Endodermal cell (in vitro differentiated cells): Measurements from ENCODE around the gene TMEM231. TPM values are rescaled to one million over a fixed set of nuclear protein-coding genes. Genes with fewer than 3 reads are reported as not detected.
A peak's percentile ranks its signal among the peaks of the same experiment; 100 is the strongest.

ENCODE experiments used
- DNase-seq: peaks from one replicate; pipeline ENCODE4 v3.0.0-alpha.2; 2017
- H3K27ac ChIP-seq: 2 replicates; pipeline ENCODE4 v1.5.1; 2013; ENCODE audit warnings: mild to moderate bottlenecking, low read depth, low read length, moderate library complexity
- H3K27me3 ChIP-seq: 2 replicates; pipeline ENCODE4 v1.6.1; 2013; ENCODE audit warnings: mild to moderate bottlenecking, low read length, moderate library complexity; ENCODE audit not compliant: insufficient read depth, control insufficient read depth, poor library complexity, severe bottlenecking
- H3K36me3 ChIP-seq: 2 replicates; pipeline ENCODE4 v1.7.0; 2013; ENCODE audit warnings: mild to moderate bottlenecking, low read length, moderate library complexity; ENCODE audit not compliant: control insufficient read depth, insufficient read depth
- H3K4me1 ChIP-seq: one replicate; pipeline ENCODE4 v1.7.0; 2013; ENCODE audit warnings: low read length; ENCODE audit not compliant: control insufficient read depth, insufficient read depth
- H3K4me3 ChIP-seq: 2 replicates; pipeline ENCODE4 v1.5.1; 2013; ENCODE audit warnings: mild to moderate bottlenecking, low read length, moderate library complexity
- H3K9ac ChIP-seq: 2 replicates; pipeline ENCODE4 v1.6.1; 2013; ENCODE audit warnings: mild to moderate bottlenecking, low read length, moderate library complexity; ENCODE audit not compliant: poor library complexity, severe bottlenecking; ENCODE audit errors: extremely low read depth
- H3K9me3 ChIP-seq: 2 replicates; pipeline ENCODE4 v1.6.1; 2013; ENCODE audit warnings: mild to moderate bottlenecking, low read length, moderate library complexity; ENCODE audit not compliant: control insufficient read depth
- H3K27ac Mint-ChIP-seq: 2 replicates; pipeline ENCODE4 v1.8.0; 2020; ENCODE audit warnings: mixed read lengths
- H3K27me3 Mint-ChIP-seq: 2 replicates; pipeline ENCODE4 v1.8.0; 2021; ENCODE audit warnings: mild to moderate bottlenecking, mixed read lengths; ENCODE audit not compliant: insufficient read depth
- H3K36me3 Mint-ChIP-seq: 2 replicates; pipeline ENCODE4 v1.8.0; 2020; ENCODE audit warnings: low read depth, mixed read lengths
- H3K4me1 Mint-ChIP-seq: 2 replicates; pipeline ENCODE4 v1.8.0; 2020; ENCODE audit warnings: mixed read lengths
- H3K4me3 Mint-ChIP-seq: 2 replicates; pipeline ENCODE4 v1.8.0; 2020; ENCODE audit warnings: mild to moderate bottlenecking, moderate library complexity, mixed read lengths
- H3K9me3 Mint-ChIP-seq: 2 replicates; pipeline ENCODE4 v1.8.0; 2020; ENCODE audit warnings: mild to moderate bottlenecking, mixed read lengths
- CTCF ChIP-seq: fragments of 200-600 bp; sonication (generic); conservative IDR thresholded peaks from 2 replicates; pipeline ENCODE4 v1.5.0; 2021; ENCODE audit warnings: antibody characterized with exemption, mild to moderate bottlenecking
- WGBS, 2 experiments: methylation state at CpG; one replicate each; pipeline versions ENCODE4 v1.1.5 to v1.1.7; 2013; ENCODE audit warnings: missing lambda C conversion rate in 2 of 2, mixed read lengths in 1 of 2; ENCODE audit not compliant: insufficient coverage in 1 of 2, insufficient read length in 1 of 2; 5-methylcytosine and 5-hydroxymethylcytosine counted together
- total RNA-seq, 2 donors: library from RNA; stranded (reverse); fragmentation: NEBNext Ultra II Directional in 1 of 2; extraction: Animal tissue kit (Norgen Biotek cat#: 25700) in 1 of 2; gene quantifications; 2 replicates in 1 of 2; 3 replicates in 1 of 2; pipeline ENCODE4 v1.2.1, GENCODE V29; 2021

The TMEM231 gene
- total RNA-seq, 2 donors from 2014 or later, result 11.9 to 15.7 TPM

- Mint-ChIP-seq H3K9me3 (no peaks in the 10 kb centered on the region), H3K4me1 (peaks cover 8% of the 10 kb centered on the region), H3K27ac (no peak overlapping the region), H3K27me3 (no peaks in the 10 kb centered on the region), H3K4me3 (peak overlapping the region; percentile 84), H3K36me3 (no peaks in the 10 kb centered on the region)
- no peak for DNase-seq
- no peak overlapping the region for H3K9ac ChIP-seq
- no peaks in the 10 kb centered on the region for H3K36me3 ChIP-seq
- H3K9me3 ChIP-seq, result no peaks in the 10 kb centered on the region
- H3K4me3 ChIP-seq, result peak overlapping the region; percentile 94
- H3K27me3 ChIP-seq, result no peaks in the 10 kb centered on the region
- H3K4me1 ChIP-seq, result no peaks in the 10 kb centered on the region
- TF ChIP-seq CTCF, result no peak
- 52 to 78% methylated on average over 8 to 15 of the region's 16 CpGs for WGBS, 2 experiments
- no peak overlapping the region for H3K27ac ChIP-seq
Observed at GRCh38 chr16:75556431-75556950, 439 bp upstream of the TMEM231 start.

GRCh38 chr16:75555213-75555706 is 792 bp downstream of the TMEM231 start:
- peaks cover 8% of the 10 kb centered on the region for H3K4me1 Mint-ChIP-seq
- no peak for TF ChIP-seq CTCF
- Histone ChIP-seq H3K27me3 (no peaks in the 10 kb centered on the region), H3K36me3 (no peaks in the 10 kb centered on the region), H3K4me3 (peak overlapping the region; percentile 94), H3K9ac (peak overlapping the region; percentile 66), H3K4me1 (no peaks in the 10 kb centered on the region), H3K27ac (peak overlapping the region; percentile 78), H3K9me3 (no peaks in the 10 kb centered on the region)
- H3K36me3 Mint-ChIP-seq, result no peaks in the 10 kb centered on the region
- H3K4me3 Mint-ChIP-seq, result peak overlapping the region; percentile 84
- no peaks in the 10 kb centered on the region for H3K27me3 Mint-ChIP-seq
- peak; percentile 97 for DNase-seq
- no peaks in the 10 kb centered on the region for H3K9me3 Mint-ChIP-seq
- 0 to 1% methylated on average over 24 to 26 of the region's 26 CpGs for WGBS, 2 experiments
- H3K27ac Mint-ChIP-seq, result peak overlapping the region; percentile 96

DNA sequence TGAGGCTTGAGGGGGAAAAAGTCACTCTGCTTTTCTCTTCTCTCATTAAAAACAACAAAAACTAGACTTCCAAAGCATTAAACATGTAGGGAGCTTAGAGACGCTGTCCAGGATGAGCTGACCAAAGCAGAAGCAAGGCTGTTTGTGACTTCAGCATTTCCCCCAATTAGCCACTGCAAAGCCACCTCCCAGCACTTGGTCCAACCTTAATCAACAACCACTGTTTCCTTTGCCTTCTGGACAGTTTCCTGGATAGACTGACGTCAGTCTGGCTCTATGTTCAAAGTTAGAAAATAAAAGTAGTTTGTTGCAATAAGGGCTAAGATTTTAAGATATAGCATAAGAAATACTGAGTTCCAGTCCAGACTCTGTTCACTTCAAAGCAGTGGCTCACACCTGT is 3.1 kb downstream of the TMEM231 start:
- H3K36me3 Mint-ChIP-seq, result no peaks in the 10 kb centered on the region
- Histone ChIP-seq H3K4me1 (no peaks in the 10 kb centered on the region), H3K9ac (no peak overlapping the region), H3K9me3 (no peaks in the 10 kb centered on the region), H3K4me3 (no peak overlapping the region), H3K27me3 (no peaks in the 10 kb centered on the region), H3K27ac (no peak overlapping the region), H3K36me3 (no peaks in the 10 kb centered on the region)
- no peaks in the 10 kb centered on the region for H3K9me3 Mint-ChIP-seq
- H3K27ac Mint-ChIP-seq, result no peak overlapping the region
- DNase-seq, result no peak
- no peak for TF ChIP-seq CTCF
- H3K4me3 Mint-ChIP-seq, result no peak overlapping the region
- H3K4me1 Mint-ChIP-seq, result peaks cover 1% of the 10 kb centered on the region
- 89 to 100% methylated on average over 1 to 2 of the region's 2 CpGs for WGBS, 2 experiments
- H3K27me3 Mint-ChIP-seq, result no peaks in the 10 kb centered on the region
